Left ventricle myocardium superior (tissue), 1 donor: ENCODE data around the gene SIGLEC5. TPM values are rescaled to one million over a fixed set of nuclear protein-coding genes. Genes with fewer than 3 reads are reported as not detected.

Experiments
- ATAC-seq: fragments of 200-7000 bp; cut with Tn5 transposase; one replicate; pipeline ENCODE4 v1.9.1; 2020; ENCODE audit warnings: mild to moderate bottlenecking, moderate library complexity
- DNase-seq: peaks from one replicate; pipeline ENCODE4 v3.0.0-alpha.2; 2020
- intact Hi-C: fragments of 100-400 bp; cut with micrococcal nuclease; formaldehyde crosslinking; loops from one replicate; pipeline ENCODE4 v1.11.0; 2022
- total RNA-seq: library from RNA; stranded (reverse); fragmentation: NEBNext Ultra II Directional; extraction: Animal tissue kit (Norgen Biotek cat#: 25700); gene quantifications from one replicate; pipeline ENCODE4 v1.2.1, GENCODE V29; 2021
- donor health status: DM: no; HTN: yes; CAD: no; lungs with severe emphysema.

SIGLEC5 gene
- total RNA-seq, 1 donor from 2014 or later = 0.84 TPM

GRCh38 chr19:51564791-51565190 is 65.4 kb downstream of the SIGLEC5 start:
- ATAC-seq = no peak
- intact Hi-C loops = no loop called here

More at GRCh38 chr19:51564791-51565190, 65.4 kb downstream of the SIGLEC5 start:
- DNase-seq = no peak

Other genes with a start within 250 kb of the SIGLEC5 start
- not detected for gene LIM2, start 242.4 kb downstream of the SIGLEC5 start, total RNA-seq
- gene C19orf84, start 239.8 kb downstream of the SIGLEC5 start, total RNA-seq = not detected
- 0.40 TPM for gene SIGLEC10, start 212.8 kb downstream of the SIGLEC5 start, total RNA-seq
- gene SIGLEC8, start 171.9 kb downstream of the SIGLEC5 start, total RNA-seq = 0.15 TPM
- not detected for gene CEACAM18, start 151.9 kb downstream of the SIGLEC5 start, total RNA-seq
- not detected for gene SIGLEC12, start 128.6 kb downstream of the SIGLEC5 start, total RNA-seq
- gene SIGLEC6, start 98.7 kb downstream of the SIGLEC5 start, total RNA-seq = 0.32 TPM
- 10.7 TPM for gene ZNF175, start 59.1 kb downstream of the SIGLEC5 start, total RNA-seq
- gene SIGLEC14, start 16.4 kb upstream of the SIGLEC5 start, total RNA-seq = 0.94 TPM
- 13.9 TPM for gene SPACA6, start 62.9 kb upstream of the SIGLEC5 start, total RNA-seq
- 3.2 TPM for gene HAS1, start 93.6 kb upstream of the SIGLEC5 start, total RNA-seq
- gene FPR1, start 121.5 kb upstream of the SIGLEC5 start, total RNA-seq = 4.3 TPM
- 1.0 TPM for gene FPR2, start 130.8 kb upstream of the SIGLEC5 start, total RNA-seq
- gene FPR3, start 164.8 kb upstream of the SIGLEC5 start, total RNA-seq = 5.0 TPM